NCI-H2171 (cell line): ENCODE measurements around the gene ZNF366.

Experiments
- DNase-seq: peaks from one replicate; lab custom pipeline; 2025; lab: John Stamatoyannopoulos, UW

The ZNF366 gene

DNA sequence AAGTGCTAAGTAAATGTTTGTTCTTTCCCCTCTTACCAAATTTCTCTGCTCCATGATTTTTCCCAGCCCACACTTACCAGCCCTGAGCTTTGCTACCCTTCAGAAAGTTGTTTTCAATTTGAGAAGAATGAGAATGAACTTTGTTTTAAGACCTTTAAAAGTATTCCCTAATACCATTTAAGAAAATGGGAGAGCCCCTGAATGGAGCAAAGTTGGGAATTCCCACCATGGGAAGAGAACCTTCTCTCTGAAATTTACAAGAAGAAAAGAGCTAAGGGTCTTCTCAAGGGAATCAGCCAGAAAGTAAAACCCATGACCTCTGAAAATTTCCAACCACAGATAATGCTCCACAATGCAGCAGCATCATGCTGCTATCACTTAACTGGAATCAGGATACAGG lies 17.7 kb downstream of the ZNF366 start:
- no peak for DNase-seq

DNA sequence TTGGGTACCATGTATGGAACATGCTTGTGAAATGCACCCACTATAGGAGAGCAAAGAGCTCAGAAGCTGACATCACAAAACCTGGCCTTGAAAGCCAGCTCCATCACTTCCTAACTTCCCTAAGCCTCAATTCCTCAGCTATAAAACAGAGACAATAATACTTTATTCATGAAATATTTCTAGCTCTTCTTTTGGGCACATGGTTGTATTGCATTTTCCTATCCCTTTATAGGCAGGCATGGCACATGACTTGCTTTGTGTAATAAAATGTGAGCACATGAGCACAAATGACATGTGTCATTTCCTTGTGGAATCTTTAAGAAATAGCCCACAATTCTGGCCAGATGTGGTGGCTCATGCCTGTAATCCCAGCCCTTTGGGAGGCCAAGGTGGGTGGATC lies 18.5 kb downstream of the ZNF366 start:
- DNase-seq, result no peak

DNA sequence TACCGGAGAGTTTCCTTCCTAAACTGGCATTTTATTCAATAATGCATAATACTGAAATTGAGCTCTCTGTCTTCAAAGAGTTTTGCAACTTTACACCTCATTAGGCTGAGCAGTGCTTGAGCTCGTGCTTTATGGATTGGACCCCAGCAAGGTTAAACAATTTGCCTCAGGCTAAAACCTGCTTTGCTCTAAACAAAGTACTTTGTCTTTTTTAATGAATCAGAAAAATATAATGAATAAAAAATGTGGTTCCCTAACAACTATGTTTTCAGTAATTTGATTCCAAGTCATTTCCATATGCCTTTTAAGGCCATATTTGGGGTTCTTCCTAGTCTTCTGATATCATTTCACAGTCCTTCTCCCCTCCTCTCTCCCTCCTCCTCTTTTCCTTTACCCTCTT lies 20.0 kb downstream of the ZNF366 start:
- no peak for DNase-seq

DNA sequence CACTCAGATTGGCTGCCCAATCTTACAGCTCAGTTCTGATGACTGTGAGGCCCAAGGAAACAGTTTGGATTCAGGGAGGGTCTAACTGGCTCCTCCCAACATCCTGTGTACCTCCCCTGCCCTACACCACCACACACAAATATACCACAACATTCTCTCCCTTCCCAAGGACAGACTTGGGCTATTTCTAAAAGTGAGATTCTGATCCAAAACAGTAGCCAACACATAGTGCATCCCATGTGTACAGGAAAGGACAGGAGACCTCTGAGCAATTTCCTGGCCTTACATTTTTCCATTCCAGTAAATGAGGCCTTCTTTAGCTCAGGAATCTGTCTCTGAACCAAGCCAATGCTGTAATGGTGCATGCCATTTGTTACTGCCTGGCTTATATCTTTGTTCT lies 20.8 kb downstream of the ZNF366 start:
- no peak for DNase-seq

DNA sequence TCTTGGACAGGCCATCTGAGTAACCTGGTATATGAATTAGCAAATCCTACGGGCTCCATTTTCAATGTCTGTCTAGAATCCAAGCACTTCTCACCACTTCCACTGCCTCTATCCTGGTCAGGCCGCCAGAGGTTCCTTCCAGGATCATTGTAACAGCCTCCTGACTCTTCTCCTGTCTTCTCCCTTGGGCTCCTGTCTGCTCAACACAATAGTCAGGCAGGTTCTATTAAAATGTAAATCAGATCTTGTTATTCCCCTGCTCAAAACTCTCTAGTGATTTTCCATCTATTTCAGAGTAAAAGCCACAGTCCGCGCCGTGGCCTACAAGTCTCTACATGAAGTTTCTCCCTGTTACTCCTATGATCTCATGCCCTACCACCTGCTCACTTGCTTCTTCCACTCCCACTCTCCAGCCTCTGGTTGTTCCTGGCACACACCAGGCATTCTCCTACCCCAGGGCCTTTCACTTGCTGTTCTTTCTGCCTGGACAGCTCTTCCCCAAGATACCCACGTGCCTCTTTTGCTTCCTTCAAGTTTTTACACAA lies 21.7 kb downstream of the ZNF366 start:
- peak; percentile 35 for DNase-seq

DNA sequence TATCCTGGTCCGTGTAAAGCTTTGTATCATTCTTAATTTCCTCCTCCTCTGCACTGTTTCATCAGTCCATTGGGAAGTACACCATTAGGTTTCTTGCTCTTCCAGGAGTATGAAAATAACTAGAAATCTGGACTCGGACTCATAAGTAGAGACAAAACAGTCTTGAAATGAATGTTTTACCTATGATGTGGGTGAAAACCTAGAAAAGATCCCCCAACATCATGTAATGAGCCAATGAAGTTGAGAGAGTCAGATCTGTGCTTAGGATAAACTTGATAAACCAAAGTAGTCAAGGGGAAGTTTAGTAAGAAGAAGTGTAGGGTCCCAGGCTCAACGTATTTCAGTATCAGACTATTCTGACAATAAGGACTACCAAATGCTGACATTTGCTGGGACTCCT lies 25.2 kb downstream of the ZNF366 start:
- no peak for DNase-seq

DNA sequence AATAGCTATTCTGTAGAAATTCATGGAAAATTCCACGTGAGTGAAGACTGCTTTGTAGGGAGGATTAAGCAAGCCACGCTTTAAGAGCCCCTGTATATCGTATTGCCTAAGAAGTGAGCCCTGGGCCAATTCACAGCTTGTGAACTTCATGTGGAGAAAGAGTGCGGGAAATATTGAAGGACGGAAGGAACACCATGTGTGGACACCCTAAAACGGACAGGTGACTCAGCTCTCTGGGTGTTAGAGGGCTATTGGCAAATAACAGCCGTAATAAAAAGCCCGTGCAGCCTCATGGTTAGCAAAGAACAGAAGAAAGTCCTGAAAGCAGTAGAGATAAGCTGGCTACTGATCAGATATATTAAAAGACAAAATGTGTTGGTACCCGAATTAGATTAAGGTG lies 26.4 kb downstream of the ZNF366 start:
- no peak for DNase-seq

DNA sequence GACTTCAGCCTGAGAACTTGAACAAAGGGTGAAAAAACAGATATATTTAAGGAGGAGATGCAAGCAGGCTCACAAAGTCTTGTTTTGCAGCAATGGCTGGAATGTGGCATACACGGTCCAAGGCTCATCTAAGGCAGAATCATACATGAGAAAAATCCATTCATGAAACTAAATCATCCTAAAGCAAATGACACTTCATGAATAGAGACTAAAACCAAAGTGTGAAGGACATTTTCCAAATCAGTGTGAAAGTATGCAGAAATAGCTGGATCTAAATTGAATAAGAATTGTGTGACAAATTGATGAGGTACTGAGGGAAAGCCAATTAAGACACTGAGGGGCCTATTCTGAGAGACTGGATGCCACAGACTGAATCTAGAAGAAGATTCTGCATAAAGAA lies 27.3 kb downstream of the ZNF366 start:
- DNase-seq, result no peak

DNA sequence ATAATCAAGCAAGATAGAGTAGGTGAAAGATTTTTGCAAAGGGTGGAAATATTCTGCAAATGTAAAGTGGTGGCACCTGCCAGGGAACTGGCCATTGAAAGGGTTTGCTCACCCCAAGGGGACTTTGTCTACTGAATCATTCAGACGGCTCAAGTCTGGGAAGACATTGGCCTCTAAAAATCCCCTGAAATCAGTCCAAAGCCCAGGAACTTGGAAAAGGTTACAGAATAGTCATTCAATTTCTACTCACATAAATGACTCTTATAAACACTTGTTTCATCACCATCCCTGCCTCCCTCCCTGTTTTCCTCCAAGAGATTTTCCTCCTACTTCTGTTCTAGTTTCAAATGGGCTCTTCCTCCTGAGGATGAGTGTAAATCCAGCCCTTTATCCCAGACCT lies 28.5 kb downstream of the ZNF366 start:
- DNase-seq, result no peak

DNA sequence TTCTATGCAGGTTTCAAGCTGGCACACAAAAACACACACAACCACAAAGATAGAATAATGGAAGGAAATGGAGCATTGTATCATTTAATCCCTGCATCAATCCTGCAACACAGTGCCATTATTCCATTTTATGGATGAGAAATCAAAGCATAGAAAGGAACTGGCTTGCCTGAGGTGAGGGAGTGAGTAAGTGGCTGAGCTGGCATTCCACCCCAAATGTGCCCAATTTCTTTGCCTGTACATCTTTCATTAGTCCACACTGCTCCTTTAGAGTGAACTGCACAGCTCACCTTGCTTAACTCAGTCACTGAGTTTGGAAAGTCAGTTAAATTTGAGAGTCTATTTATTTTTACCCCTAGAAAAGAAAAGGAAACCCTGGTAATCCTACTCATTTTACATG lies 28.9 kb downstream of the ZNF366 start:
- no peak for DNase-seq

DNA sequence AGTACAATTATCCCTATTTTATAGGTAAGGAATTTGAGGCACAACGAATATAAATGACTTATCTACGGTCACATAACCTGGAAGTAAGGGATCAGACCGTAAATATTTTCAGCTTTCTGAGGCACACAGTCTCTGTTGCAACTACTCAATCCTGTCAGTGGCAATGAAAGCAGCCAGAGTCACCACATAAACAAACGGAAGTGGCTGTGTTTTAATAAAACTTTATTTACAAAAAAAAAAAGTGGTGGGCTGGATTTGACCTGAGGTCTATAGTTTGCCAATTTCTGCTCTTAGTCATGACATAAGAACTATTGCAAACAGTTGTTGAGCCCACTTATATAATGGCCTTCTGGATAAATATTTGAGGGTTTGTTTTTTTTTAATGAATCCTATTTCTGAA lies 29.6 kb downstream of the ZNF366 start:
- DNase-seq, result no peak

DNA sequence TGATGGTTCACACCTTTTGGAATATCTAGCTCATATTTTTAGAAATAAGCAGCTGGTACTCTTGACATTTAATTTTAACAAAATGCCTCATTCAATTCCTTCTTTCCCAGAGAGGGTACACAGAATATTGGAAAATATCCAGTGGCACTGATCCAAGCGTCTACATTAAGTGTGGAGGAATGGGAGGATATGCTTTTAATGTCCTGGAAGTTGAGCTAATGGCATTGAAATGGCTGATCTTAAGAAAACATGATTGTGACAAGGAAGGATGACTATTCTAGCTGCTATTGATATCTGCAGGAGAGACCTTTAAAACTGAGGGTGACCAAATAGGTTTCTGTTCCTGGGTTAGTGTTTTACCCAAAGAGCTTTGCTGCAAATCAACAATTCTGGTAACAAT lies 30.0 kb downstream of the ZNF366 start:
- no peak for DNase-seq

DNA sequence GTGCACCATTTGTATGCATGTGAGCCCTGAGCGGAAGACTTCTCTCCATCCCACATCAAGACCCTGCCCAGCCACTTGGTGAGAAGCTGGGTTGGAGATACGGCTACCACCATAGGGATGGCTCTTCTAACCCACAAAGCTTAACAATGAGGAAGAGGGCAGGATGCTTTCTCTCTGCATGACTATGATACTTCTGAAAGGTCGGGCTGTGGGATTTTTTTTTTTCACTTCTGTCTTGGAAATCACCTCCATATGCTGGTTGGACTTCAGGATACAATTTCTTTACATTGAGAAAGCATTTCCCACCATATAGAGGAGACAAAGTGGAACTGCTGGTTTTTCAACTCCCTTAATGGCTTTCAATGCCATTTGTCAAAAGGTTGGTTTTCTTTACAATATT lies 30.5 kb downstream of the ZNF366 start:
- no peak for DNase-seq

DNA sequence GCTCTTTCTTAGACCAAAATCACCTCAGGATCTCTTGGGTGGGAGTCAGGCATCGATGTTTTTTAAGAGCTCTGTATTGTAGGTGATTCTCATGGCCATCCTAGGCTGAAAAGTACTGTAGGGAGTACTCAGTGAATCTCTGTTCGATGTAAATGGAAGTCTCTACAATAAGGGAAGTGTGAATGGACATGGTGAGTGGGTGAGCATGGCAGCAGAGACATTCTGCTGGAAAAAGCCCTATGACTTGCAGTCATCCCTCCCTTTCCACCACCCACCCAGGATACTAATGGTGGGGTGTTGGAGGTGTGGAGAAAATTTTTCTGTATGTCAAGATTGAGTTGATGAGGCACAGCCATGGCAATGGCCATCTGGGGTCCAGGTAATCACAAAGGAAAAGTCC lies 30.9 kb downstream of the ZNF366 start:
- DNase-seq, result no peak

DNA sequence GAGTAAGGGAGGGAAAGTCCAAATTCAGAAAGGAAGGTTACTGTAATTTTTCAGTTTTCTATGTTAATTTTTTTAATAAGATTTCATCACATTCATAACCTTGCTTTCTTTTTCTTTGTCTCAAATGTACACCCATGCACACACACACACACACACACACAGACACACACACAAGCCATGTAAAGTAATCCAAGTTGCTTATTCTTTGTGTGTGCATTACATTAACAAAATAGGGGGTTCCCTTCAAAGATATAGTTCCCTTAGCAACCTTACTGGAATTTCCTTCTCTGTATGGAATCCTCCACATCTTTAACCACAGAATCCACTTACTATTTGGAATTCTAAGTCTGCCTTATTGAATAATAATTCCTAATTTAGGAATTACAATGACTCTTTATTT lies 32.7 kb downstream of the ZNF366 start:
- no peak for DNase-seq

DNA sequence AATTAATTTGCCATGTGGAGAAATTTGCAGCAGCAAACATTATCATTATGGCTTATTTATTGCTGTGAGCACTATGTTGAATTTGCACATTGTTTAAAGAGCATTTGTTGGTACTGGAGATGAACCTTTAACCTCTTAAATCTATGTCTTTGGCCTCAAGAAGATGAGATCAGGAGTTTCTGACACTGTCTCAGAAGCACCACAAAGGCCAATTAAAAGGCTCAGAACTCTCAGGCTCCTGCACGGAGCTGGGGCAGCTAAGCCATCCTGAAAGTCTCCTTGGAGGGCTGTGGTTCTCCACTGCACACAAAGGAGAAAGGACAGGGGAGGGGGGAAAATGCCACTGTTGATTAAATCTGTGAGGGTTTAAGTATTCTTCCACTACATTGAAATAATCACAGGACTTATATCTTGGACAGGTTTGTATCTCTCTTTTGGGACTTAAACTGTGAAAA lies 33.1 kb downstream of the ZNF366 start:
- no peak for DNase-seq

DNA sequence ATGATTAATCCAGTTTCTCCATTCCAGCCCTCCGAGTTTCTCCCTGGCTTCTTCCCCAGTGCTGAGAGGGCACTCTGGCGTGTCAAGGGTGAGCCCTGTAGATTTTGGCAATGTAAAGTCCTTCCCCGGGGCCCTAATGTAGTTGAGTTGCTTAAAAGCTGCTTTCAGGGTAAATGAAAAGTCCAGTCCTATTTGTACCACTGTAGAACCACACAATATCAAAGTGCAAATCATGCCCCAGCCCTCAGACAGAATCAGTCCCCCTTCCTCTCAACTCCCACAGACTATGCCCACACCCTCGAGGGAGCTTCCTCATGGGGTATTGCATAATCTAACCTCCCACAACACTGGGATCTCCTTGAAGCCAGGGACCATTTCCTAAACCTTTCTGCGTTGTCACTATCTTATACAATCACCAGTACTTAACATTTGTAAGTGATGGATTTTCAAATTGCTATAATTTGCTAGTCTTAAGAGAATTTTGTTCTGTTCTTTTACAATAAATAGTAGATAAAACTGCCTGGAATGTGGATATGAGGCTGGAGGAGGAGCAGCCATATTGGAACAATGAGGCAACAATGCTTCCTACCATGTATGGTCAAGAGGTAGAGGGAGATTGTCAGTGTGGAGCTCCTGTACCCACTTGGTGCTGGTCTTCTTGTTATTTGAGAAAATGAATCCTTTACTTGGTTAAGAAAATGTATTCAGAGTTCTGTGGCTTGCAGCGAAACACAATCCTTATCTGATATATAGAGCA lies 34.4 kb downstream of the ZNF366 start:
- no peak for DNase-seq

DNA sequence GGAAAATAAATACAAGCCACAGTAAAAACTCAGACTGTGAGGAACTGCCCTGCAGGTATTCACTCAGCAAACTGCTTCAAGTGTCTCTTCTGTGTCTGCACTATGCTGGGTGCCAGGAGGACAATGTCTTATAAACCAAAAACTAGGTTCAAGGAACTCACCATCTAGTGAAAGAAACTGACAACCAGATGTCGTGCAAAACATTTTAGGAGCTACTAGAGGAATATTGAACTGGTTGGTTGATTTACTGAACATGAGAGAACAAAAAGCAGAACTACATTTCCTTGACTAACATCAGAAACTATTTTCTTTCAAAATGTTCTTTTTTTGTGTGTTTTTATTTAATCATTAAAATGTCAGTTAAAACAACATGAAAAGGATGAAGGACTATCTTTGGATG lies 35.2 kb downstream of the ZNF366 start:
- no peak for DNase-seq

DNA sequence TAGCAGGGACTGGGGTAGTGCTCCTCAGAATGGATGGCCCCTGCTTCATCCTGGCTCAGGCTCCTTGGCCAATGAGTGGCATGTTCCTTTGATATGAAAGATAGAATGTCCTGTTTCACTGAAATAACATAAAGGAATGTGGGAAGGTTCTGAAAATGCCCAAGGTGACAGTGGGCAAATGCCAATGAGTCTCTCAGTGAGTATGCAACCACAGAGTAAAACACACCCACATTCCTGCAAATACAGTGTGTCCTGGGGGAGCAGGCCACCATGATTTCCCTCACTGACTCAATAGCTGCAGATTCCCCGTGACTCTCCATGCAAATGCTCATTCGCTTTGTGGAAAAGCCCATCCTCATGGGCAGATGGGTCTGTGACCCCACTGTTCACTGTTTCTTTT lies 36.4 kb downstream of the ZNF366 start:
- no peak for DNase-seq

DNA sequence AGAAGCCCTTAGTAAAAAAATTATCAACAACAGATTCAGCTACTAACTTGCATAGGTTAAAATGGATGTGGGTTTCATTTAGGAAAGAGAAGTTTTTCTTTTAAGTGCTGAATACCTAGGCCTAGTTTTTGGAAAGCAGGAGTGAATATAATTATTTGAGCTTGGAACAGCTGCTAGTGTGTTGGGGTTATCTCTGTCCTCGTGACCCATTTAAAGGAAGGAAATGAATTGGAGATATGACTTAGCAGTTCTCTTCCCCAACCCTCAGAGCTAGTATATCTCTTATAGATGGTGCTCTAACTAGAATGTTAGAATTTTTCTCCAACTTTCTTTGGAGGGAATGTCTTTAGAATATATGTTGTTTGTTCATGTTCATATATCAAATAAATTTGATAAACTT lies 38.6 kb downstream of the ZNF366 start:
- DNase-seq, result no peak

DNA sequence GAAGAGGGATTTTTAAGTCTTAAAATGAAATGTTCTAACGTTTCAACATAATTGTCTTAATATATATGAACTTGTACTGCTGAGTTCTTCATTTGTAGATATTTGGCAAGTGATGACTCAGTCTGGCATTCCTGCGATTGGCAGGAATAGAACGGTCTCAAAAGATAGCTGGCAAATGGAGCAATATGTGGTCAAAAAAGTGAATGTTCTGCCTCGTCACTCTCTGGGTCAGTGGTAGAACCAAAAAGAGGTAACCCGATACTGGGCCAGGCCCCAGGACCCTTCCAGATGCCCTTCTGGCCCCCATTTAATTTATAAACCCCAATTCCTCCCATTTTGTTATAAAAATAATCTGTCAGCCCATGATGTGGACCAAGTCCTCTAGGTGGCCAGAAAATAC lies 39.2 kb downstream of the ZNF366 start:
- DNase-seq, result no peak

DNA sequence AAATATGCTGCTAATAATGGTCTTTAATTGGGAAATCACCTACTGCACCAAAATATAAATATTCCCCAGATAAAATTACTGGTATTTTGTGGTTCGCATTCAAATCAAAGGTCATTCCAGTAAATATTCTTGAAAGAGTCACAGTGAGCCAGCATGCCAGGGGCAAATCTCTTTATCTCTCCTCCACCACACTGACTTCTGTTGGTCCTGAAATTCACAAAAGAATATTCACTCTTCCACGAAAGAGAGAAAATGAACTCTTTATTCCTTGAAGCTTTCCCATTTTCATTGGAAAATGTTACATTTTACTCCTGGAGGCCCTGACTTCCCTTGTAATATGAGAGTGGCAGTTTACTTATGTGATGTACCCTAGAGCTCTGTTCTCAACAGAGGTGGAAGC lies 39.7 kb downstream of the ZNF366 start:
- DNase-seq, result no peak

DNA sequence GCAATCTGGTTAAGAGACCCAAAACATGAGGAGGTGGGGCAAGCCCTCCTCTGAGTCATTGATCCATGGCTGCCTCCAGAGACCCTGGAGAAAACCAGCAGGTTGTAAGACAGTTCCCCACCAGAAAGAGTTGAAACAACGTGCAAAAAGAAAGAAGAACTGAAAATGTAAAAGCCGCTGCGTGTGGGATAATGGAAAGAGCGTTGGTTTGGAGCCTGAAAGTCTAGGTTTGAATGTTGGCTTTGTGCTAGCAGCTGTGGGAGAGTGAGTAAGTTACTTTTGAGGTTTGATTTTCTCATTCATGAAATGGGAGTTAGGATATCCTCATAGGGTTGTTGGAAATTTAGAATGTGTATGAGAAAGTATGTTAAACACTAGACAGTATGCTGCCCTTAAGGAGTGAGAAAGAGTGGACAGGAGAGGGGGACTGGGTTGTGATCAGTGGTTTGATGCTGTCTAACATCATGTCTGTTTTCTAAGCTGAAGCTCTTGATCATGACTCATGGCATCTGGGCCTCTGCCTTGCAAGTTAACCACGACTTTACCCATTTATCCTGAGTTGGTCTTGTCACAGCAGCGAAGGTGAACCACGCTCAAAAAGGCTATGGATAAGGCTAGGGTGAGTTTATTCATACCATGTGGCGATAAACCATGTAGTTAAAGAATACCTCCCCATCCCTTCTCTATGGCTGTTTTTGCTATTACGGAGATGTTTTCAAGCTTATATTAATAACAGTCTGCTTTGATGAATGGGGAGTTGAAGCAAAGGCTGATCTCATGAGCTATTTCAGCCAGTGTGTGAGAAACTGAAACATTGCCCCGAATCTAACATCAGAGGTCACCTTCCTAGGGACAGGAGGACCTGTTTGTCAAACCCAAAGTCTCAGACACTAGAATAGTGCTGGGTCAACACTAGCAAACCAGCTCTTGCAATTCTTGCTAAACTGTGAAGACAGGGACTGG lies 41.3 kb downstream of the ZNF366 start:
- DNase-seq, result no peak
